GM18502 (cell line): ENCODE results near the gene FRY.

Experiments
- ATAC-seq: cut with Tn5 transposase; IDR thresholded peaks from one replicate; pipeline ENCODE4 v1.9.1; 2021; ENCODE audit warnings: mild to moderate bottlenecking; ENCODE audit not compliant: unreplicated experiment, poor library complexity

The FRY gene

DNA sequence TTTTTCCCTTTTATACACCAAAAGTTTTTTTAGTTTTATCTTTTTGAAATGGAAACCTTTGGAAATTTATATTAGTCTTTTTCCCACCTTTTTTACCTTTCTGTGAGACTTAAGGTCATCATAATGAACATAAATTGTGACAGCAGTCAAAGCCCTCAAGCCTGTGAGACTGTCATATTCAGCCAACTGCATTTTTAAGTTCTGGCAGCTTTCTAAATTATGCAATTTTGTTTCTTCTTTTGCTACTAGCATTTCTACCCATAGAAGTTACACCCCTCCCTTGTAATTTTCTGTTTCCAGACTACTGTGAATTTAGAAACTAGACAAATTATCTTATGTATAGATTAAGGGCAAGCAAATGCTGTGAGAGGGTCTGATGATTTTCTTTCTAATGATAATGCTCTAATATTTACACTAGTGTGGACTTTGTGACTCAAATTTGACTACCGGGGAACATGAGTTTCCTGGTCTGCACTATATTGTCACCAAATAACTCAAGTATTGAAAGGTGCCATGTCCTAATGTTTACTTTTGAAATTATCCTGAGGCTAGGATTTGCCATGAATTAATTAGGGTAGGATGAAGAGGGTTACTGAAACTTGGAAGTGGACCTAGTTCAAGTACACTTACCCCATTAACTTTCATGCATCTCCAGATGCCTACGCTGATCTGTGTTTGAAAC is 43.7 kb downstream of the FRY start:
- ATAC-seq, result no peak

DNA sequence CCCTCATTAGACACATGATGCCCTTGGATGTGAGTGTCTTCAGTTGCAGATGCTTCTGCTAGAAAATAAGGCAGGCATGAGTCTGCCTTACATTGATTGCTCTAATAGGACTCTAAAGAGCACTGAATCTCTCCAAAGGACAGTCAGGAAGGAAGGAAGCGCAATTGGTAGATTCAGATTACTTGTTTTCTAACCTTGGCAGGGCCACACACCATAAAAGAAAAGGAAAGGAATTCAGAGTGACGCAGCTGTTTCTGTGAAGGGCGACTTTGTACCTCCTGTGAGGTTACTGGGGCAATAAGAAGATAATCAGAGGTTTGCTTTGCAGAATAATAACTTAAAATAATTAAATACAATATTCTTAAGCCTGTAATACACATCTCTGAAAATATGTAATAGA is 48.0 kb downstream of the FRY start:
- ATAC-seq, result no peak

DNA sequence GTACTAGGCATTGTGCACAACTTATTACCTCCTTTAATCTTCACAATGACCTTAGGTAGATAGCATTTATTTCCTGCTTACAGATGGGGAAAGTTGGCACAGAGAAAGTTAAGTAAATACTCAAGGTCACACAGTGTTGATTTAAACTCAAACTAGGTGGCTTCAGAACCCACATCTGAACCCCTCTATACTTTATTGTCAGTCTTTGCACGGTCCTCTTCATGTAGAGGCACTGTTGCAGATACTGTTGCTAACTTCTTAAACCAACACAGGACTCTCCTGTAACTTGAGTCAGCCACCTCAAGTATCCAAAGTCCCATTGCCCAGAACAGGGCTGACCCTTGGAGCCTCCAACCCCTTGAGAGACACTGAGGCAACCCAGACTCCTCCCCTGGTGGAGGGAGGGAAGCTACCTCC is 48.8 kb downstream of the FRY start:
- no peak for ATAC-seq

DNA sequence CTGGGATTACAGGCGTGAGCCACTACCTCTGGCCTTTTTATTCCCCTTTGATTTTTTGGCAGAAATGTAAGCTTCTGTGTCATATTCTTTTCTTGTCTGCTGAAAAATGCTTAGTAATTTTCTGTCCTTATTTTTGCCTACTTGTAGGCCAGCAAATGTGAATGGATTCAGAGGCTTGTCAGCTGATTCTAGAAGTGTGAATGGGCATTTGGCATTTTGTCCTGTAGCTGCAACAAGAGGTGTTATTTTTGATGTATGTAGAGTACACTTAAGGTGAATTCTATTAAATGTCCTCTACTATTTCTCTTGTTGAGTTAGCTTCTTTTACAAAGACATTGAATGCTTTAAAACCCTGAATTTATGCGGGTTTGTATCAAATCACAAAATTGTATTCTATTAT is 50.0 kb downstream of the FRY start:
- ATAC-seq, result no peak

DNA sequence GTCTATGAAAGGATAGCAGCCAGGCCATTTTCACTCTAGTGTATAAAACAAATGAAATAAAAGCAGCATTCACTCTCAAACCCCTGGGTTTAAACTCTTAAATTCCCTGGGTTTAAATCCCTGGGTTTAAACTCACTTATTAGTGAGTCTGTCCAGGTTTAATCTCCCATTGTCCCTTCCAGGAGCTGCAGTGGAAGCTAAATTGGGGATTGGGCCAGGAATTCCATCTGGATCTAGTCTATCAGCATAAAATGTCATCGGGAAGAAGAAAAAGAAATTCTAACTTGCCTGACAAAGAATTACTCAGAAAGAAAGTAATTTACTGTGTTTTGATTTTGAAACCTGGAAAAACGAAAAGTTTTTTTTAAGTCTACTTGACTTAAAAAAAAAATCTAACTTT is 54.8 kb downstream of the FRY start:
- no peak for ATAC-seq

DNA sequence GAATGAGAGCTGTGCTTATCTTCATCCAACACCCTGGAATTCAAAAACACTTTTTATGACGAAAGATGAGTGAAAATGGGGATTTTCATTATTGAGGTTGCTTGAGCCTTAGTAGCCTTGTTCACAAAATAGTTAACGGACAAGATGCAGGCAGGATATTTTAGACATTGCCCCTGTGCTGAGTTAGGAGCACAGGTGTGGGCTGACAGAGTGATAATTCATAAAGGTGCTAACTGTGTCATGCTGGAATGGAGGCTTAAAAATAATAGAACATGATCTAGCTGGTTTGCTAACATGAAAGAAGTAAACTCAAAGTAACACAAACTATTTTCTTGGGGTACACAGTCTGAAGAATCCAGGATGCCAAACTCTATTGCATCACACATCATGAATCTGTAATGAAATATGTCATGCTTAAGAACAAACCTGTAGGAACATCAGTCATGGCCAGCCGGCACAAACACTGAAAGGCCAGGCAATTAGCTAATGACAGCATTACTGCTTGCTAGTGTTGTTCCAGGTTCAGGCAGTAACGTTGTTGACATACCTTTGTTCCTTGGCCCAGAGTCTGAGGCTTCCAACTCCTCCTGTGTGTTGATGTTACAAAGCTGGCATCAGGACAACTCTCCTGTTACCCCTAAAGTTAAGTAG is 55.3 kb downstream of the FRY start:
- ATAC-seq, result no peak

DNA sequence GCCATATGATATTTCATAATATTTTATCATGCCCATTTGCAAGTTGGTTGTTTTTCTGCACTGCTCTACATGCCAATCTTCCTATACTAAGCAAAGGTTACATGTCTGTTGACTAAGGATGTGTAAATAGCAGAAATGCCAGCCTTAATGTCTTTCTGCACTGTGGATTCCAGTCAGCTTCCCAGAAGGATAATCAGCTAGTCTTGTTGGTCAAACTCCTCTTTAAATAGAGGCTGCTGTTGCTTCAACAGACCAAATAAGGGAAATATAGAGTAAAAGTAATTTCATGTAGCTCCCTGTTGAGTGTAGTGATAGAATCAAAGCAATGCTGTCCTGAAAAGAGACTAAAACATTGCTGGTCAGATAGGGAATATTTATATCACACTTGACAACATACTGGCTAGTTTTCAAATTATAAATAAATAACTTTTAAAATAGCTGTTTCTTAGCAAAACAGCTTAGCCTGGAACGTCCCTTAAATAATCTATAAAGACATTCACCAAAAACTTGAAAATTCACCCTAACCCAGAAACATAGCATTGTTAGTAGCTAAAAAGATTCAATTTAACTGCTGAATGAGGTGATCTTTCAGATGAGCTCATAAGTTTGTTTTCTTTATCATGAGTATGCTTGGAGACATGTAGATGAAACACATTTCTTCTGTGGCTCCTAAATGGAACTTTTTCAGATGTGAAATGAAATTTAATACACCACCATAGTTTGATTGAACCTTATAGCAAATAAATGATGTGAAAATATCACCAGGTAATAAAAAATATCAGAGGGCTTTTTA is 56.6 kb downstream of the FRY start:
- ATAC-seq, result no peak

DNA sequence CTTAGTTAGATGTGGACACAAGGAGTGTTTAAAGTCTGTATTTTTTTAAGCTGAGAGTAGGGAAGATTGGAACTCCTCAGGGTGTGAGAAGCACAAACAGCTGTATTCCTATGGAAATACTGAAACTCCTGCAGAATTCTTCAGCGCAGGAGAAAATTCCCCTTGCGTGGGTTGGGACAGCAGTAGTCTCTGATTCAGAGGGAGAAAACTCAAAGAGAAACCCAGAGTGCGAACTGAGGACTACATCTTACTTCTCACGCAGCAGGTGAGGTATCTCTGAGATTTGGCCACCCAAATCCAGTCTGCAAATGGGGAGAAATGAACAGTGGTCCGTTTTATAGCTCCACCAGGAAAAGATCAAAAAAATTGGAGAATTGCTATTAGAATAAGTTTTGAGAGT is 60.9 kb downstream of the FRY start:
- no peak for ATAC-seq

DNA sequence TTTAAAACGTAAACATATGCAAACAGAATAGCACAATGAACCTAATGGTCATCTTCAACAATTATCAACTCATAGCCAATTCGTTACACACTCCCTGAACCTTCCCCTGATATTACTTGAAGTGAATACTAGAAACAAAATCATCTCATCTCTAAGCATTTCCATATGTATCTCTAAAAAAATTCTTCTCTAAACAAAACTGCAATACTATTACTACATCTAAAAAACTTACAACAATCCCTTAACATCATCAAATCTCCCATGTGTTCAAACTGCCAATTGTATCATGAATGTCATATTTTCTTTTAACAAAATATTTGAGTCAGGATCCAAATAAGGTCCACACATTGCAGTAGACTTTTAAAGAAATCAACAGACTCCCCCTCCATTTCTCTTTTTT is 61.4 kb downstream of the FRY start:
- ATAC-seq, result no peak

DNA sequence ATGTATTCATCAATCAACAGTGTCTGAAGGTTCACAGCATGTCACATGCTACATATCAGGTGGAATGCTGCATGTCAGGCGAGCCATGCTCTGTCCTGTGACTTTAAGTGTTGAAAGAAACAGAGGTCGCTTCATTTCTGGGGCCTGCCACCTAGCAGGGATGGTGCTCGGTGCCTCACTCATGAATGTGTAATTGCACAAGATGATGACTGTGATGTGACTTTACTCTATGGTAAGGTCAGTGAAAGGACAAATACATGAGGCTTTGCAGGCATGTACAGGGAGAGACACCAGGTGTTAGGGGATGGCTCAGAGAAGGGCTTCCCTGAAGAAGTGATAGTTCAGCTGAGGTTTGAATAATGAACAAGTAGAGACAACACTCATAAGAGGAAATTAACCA is 66.7 kb downstream of the FRY start:
- no peak for ATAC-seq

DNA sequence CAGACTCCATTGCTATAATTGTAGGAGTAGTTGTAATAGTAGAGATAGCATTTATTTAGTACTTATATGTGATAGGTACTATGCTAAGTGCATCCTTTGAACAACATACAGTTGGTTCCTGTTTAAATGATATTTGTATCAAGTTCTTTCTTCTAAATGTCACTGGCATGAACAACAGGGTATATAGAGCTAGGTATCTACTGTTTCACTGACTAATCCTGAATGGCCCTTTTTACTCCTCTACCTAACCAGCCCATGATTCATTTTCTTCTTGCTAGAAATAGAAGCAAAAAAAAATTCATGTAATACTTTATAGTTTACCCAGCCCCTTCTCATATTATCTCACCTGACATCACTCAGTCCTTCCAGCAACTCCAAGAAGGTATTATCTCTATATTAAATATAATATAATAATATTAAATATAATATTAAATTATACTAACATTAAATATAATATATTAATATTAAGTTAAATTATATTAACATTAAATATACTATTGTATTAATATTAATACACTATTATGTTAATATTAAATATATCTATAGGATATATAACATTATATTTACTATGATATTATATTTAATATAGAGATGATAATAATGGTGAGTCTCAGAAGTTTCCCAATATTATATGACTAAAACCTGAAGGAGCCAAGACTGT is 74.2 kb downstream of the FRY start:
- no peak for ATAC-seq

DNA sequence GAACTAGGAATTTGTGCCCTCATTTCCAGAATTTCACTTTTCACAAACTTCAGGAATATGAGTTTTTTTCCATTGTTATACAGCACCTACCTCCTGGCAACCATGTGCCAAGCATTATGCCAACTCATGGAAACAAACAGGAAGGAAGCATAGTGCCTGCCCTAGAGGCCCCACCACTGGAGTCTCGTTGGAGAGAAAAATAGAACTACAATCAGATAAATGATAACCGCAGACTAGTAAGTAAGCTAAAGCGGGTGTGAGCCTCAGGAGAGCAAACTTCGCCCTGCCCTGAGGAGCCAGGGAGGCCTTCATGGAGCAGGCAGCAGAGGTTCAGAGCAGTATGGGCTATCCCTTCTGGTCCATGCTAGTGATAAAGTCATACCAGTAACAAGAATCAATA is 75.9 kb downstream of the FRY start:
- ATAC-seq, result no peak

DNA sequence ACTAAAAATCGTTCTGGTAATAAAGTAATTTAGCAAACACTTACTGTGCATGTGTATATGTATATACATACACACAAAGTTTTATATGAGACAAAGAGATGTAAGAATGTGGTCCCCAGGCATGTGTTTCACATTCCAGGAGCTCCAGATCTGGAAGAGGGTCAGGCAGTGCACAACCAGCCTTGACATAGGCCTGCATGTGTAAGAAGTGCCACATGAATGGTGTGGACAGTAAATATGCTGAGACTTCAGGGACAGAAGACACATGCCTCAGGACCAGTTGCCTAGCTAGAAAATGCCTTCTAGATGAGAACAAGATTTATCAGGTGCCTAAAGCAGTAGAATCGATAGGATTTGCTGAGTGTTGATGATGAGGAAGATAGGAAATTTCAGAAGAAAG is 76.4 kb downstream of the FRY start:
- no peak for ATAC-seq

DNA sequence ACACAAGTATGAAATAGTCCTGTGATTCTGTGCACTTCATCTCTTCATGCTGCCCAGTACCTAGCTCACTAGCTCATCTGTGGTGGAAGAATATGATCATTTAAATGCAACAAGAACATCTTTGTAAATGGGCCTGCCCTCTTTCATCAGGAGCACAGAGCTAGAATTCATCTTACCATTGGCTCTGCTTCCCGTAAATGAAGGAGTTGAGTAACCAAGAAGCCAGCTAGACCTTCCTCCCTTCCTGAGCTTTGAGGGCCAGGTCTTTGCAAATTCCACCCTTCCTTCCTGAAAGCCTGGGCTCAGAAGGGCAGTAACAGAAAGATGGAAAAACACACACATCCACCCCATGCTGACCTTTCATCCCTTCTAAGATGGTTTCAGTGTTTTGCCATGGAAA is 82.0 kb downstream of the FRY start:
- no peak for ATAC-seq

DNA sequence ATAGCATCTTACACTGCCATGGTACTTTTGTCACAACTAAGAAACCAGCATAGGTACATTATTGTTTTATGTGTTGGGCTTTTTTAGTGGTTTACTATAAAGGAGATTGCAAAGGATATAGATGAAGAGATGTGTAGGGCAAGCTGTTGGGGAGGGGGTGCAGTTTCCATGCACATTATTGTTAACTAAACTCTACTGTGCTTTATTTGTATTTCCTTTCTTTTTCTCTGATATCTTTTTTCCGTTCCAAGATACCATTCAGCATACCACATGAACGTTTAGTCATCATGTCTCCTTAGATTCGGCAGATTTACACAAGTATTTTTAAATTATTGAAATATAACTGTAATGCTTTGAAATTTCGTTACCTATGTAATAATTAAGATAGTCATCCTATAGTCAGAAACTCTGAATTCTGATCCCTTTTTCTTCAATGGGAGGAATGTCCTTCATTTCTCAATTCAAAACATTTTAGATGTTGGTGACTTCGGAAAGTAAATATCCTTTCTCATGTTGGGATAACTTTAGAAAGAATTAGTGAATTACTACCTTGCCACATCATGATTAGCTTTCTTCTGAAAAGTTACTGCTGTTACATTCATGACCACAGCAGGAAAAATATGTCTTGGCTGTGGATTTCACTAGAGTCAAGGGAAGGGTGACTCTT is 82.8 kb downstream of the FRY start:
- ATAC-seq, result no peak

DNA sequence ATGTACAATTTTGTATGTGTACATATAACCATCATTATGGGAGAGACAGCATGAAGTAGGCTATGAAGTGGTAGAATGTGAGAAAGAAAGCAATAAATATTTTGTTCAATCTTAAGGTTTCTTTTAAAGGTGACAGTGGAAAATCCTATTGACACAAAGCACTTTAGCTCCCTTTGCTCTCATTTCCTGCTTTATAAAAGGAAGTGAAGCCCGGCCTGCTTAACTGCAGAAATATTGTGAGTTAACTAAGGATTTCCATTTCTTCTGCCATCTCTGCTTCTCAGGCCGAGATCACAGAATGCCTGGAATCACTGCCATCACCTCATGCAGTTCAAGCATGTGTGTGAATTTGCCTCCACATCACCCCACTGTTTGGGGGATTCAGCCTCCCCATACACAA is 83.5 kb downstream of the FRY start:
- ATAC-seq, result no peak

DNA sequence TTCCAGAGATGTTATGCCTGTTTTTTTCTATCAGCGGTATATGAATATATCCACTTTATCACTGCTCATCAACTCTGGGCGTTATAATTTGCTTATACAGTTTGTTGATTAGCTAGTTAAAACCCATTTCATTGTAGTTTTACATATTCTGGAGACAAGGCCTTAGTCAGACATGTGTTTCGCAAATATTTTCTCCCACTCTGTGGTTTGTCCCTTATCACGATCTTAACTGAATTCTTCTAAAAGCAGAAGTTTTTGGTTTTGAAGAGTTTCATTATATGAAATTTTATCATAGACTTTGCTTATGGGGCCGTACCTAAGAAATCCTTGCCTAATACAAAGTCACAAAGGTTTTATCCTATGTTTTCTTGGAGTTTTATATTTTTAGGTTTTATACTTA is 84.6 kb downstream of the FRY start:
- ATAC-seq, result no peak

DNA sequence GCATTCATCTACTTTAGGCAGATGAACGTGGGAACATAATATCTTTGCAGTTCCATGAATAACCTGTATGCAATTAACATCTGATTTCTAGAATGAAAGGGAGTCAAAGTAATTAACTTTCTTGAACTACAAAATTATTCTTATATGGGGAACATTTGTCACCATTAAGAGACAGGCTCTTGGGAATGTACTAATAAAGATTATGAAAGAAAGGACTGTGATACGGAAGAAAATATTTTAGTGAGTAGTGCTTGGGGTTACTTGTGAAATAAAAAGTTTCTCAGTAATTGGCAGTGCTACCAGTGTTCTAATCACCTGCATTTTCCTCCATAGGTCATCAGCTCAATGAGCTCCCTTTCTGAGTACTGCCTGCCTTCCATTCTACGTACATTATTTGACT is 85.4 kb downstream of the FRY start:
- no peak for ATAC-seq

DNA sequence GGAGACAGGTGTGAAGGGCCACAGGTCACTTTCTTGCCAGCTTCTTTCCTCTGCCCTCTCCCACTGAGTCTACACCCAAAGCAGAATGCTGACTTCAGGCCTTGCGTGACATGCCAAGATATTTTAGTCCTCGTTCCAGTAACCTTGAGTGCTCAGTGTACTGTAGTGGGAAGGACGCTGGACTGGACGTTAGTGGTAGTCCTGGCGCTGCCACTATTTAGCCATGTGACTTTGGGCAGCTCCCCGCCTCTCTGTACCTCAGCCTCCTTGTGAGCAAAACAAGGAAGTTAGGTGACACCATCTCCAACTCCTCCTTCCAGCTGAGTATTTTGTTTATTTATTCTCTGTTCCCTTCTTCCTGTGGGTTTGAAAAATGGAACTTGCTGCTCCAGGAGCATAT is 86.1 kb downstream of the FRY start:
- ATAC-seq, result no peak

DNA sequence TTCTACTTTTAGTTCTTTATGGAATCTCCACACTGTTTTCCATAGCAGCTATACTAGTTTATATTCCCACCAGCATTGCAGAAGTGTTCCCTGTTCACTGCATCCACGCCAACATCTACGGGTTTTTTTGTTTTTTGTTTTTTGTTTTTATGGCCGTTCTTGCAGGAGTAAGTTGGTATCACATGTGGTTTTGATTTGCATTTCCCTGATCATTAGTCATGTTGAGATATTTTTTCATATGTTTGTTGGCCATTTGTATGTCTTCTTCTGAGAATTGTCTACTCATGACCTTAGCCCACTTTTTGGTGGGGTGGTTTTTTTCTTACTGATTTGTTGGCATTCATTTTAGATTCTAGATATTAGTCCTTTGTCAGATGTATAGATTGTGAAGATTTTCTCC is 89.7 kb downstream of the FRY start:
- ATAC-seq, result no peak

DNA sequence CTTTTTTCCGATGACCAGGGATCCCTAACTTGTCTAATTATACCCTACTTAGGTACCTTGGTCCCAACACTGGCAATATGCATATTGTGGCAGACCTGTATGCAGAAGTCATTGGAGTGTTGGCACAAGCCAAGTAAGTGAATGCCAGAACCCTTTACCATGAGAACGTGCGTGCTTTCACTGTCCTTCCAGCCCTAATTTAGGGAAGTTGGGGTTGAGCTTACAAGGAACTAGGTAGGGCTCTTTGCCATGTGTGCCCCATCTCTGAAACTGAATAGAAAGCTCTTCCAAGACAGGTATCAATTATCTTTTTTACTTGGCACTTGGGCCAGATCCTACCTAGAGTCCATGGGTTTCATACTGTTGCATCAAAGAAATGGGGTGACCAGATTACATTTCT is 93.2 kb downstream of the FRY start:
- ATAC-seq, result no peak
